KMS-11 (cell line): ENCODE results near the gene SND1.

Experiments
- H2AFZ ChIP-seq: fragments of 200-600 bp; sonication (generic); 2 replicates; pipeline ENCODE4 v1.6.1; 2016; ENCODE audit warnings: antibody characterized with exemption, mixed run types, low read depth
- H3K27ac ChIP-seq: fragments of 200-600 bp; sonication (generic); 2 replicates; pipeline ENCODE4 v1.6.1; 2016; ENCODE audit warnings: mild to moderate bottlenecking, mixed run types
- H3K27me3 ChIP-seq: fragments of 200-600 bp; sonication (generic); 2 replicates; pipeline ENCODE4 v1.6.1; 2017; ENCODE audit warnings: mild to moderate bottlenecking, low read depth, mixed run types, moderate library complexity; ENCODE audit not compliant: insufficient read depth
- H3K36me3 ChIP-seq: fragments of 200-600 bp; sonication (generic); 2 replicates; pipeline ENCODE4 v1.6.1; 2017; ENCODE audit warnings: mild to moderate bottlenecking, mixed run types; ENCODE audit not compliant: insufficient read depth
- H3K4me1 ChIP-seq: fragments of 200-600 bp; sonication (generic); 2 replicates; pipeline ENCODE4 v1.6.1; 2016; ENCODE audit warnings: mild to moderate bottlenecking, low read depth, mixed run types; ENCODE audit not compliant: poor library complexity, severe bottlenecking
- H3K4me2 ChIP-seq: fragments of 200-600 bp; sonication (generic); 2 replicates; pipeline ENCODE4 v1.7.0; 2016; ENCODE audit warnings: mild to moderate bottlenecking, mixed run types
- H3K4me3 ChIP-seq: fragments of 200-600 bp; sonication (generic); IDR thresholded peaks from 2 replicates; pipeline ENCODE4 v1.6.1; 2017; ENCODE audit warnings: low read depth, low read length, mixed read lengths; ENCODE audit not compliant: insufficient read depth
- H3K79me2 ChIP-seq: fragments of 200-600 bp; sonication (generic); 2 replicates; pipeline ENCODE4 v1.6.1; 2016; ENCODE audit warnings: low read depth, mixed run types; ENCODE audit not compliant: insufficient read depth
- H3K9ac ChIP-seq: fragments of 200-600 bp; sonication (generic); 2 replicates; pipeline ENCODE4 v1.6.1; 2016; ENCODE audit warnings: mild to moderate bottlenecking, mixed run types
- H4K20me1 ChIP-seq: fragments of 200-600 bp; sonication (generic); 2 replicates; pipeline ENCODE4 v1.6.1; 2016; ENCODE audit warnings: mild to moderate bottlenecking, mixed run types; ENCODE audit not compliant: insufficient read depth
- TF ChIP-seq, protein P1 (sequence below): fragments of 200-600 bp; sonication (generic); conservative IDR thresholded peaks from 2 replicates; pipeline ENCODE4 v1.6.1; 2017; ENCODE audit warnings: low read depth, mild to moderate bottlenecking, antibody characterized with exemption, low read length, moderate library complexity, mixed read lengths

Gene SND1

DNA sequence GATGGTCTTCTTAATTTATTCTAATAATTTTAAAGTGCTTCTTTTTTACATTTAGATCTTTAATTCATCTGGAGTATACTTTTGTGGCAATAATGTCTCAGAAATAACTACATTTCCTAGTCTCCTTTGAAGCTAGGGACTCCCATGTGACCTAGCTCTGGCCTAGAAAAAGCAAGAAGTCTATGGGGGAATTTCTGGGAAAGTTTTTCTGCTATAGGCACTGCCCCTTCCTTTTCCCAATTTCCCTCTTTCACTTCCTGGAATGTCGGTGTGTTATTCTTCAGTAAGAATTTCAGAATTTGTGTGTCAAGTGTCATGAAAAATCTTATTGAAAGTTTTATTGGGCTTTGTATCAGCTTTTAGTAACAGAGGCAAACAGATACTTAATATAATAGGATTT, 473.8 kb downstream of the SND1 start:
- Histone ChIP-seq H3K4me3 (no peak overlapping the region), H3K9ac (no peak overlapping the region), H3K4me2 (no peak overlapping the region), H3K27ac (no peak overlapping the region), H2AFZ (no peak overlapping the region), H3K36me3 (no peaks in the 10 kb centered on the region), H3K4me1 (no peaks in the 10 kb centered on the region), H3K27me3 (no peaks in the 10 kb centered on the region), H4K20me1 (no peaks in the 10 kb centered on the region), H3K79me2 (no peaks in the 10 kb centered on the region)
- TF ChIP-seq, protein P1, sequence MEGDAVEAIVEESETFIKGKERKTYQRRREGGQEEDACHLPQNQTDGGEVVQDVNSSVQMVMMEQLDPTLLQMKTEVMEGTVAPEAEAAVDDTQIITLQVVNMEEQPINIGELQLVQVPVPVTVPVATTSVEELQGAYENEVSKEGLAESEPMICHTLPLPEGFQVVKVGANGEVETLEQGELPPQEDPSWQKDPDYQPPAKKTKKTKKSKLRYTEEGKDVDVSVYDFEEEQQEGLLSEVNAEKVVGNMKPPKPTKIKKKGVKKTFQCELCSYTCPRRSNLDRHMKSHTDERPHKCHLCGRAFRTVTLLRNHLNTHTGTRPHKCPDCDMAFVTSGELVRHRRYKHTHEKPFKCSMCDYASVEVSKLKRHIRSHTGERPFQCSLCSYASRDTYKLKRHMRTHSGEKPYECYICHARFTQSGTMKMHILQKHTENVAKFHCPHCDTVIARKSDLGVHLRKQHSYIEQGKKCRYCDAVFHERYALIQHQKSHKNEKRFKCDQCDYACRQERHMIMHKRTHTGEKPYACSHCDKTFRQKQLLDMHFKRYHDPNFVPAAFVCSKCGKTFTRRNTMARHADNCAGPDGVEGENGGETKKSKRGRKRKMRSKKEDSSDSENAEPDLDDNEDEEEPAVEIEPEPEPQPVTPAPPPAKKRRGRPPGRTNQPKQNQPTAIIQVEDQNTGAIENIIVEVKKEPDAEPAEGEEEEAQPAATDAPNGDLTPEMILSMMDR, result no peak

DNA sequence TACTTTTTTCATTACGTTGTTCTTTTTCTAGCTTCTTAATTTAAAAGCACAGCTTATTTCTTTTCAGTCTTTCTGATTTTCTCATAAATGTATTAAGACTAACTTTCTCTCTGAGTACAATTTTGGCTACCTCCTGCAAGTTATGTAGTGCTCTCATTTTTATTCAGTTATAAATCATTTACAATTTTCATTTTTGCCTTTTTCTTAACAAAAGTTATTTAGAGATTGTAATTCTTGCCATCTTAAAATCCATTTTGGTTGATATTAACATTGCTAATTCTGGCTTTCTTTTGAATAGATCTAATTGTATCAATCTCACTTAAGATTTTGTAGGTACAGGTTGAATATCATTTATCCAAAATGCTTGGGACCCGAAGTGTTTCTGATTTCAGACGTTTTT, 476.4 kb downstream of the SND1 start:
- no peak overlapping the region for H3K4me3 ChIP-seq
- H3K27ac ChIP-seq, result no peak overlapping the region
- no peak overlapping the region for H3K4me2 ChIP-seq
- no peaks in the 10 kb centered on the region for H3K4me1 ChIP-seq
- no peak overlapping the region for H3K9ac ChIP-seq
- TF ChIP-seq, protein P1, result no peak
- H3K36me3 ChIP-seq, result no peaks in the 10 kb centered on the region
- H3K27me3 ChIP-seq, result no peaks in the 10 kb centered on the region
- H4K20me1 ChIP-seq, result no peaks in the 10 kb centered on the region
- no peak overlapping the region for H2AFZ ChIP-seq
- no peaks in the 10 kb centered on the region for H3K79me2 ChIP-seq

DNA sequence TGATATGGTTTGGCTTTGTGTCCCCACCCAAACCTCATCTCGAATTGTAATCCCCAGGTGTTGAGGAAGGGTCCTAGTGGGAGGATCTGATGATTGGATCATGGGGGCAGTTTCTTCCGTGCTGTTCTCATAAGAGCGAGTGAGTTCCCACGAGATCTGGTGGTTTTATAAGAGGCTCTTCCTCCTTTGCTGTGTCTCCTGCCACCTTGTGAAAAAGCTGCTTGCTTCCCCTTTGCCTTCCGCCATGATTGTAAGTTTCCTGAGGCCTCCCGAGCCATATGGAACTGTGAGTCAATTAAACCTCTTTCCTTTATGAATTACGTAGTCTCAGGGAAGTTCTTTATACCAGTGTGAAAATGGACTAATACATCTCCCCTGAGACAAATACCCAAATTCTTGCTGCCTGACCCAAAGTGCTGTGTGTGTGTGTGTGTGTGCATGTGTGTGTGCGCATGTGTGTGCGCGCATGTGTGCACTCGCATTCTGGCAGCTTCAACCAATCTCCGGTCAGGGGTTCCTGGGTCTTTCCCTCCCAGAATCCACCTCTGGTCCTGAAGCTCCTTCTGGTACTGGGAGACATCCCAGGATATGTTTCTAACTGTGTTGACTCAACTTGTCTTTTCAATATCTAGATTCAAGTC, 477.4 kb downstream of the SND1 start:
- Histone ChIP-seq H3K4me3 (no peak overlapping the region), H2AFZ (no peak overlapping the region), H4K20me1 (no peaks in the 10 kb centered on the region), H3K4me2 (no peak overlapping the region), H3K9ac (no peak overlapping the region), H3K27me3 (no peaks in the 10 kb centered on the region), H3K27ac (no peak overlapping the region), H3K79me2 (no peaks in the 10 kb centered on the region), H3K36me3 (no peaks in the 10 kb centered on the region), H3K4me1 (no peaks in the 10 kb centered on the region)
- TF ChIP-seq, protein P1, result no peak

DNA sequence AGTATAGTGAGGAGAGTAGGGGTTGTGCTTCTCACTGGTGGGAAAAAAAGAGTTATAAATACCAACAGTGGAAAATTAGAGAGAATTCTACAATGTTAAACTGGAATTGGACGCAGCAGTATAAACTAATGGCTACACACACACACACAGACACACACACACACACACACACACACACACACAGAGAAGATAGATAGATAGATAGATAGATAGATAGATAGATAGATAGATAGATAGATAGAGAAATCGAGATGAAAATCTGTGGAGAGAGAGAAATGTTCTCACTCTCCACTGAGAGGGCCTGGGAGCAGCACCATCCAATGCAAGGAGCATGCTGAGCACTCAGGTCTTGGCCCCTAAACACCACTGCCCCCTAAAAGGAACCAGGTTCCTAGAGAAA, 479.1 kb downstream of the SND1 start:
- Histone ChIP-seq H2AFZ (no peak overlapping the region), H3K4me3 (no peak overlapping the region), H3K79me2 (no peaks in the 10 kb centered on the region), H3K36me3 (no peaks in the 10 kb centered on the region), H4K20me1 (no peaks in the 10 kb centered on the region), H3K27ac (no peak overlapping the region), H3K4me2 (no peak overlapping the region), H3K27me3 (no peaks in the 10 kb centered on the region), H3K4me1 (peaks cover 6% of the 10 kb centered on the region), H3K9ac (no peak overlapping the region)
- TF ChIP-seq, protein P1, result no peak
